GM18909 (cell line): ENCODE results near the gene ARHGEF10L.

ENCODE experiments used
- ATAC-seq: cut with Tn5 transposase; IDR thresholded peaks from one replicate; pipeline ENCODE4 v1.9.1; 2021; ENCODE audit warnings: mild to moderate bottlenecking; ENCODE audit not compliant: unreplicated experiment, poor library complexity

The ARHGEF10L gene

GRCh38 chr1:17586172-17586964, 46.9 kb downstream of the ARHGEF10L start:
- ATAC-seq = no peak

GRCh38 chr1:17587693-17588047, 48.2 kb downstream of the ARHGEF10L start:
- no peak for ATAC-seq

GRCh38 chr1:17588048-17588871, 48.8 kb downstream of the ARHGEF10L start:
- no peak for ATAC-seq

- ATAC-seq = no peak
These were observed 52.4 kb downstream of the ARHGEF10L start for GRCh38 chr1:17591814-17592430.

- ATAC-seq = no peak
These were observed 54.5 kb downstream of the ARHGEF10L start for GRCh38 chr1:17594026-17594425.

GRCh38 chr1:17594690-17595601, 55.4 kb downstream of the ARHGEF10L start:
- no peak for ATAC-seq

- ATAC-seq = no peak
These were observed 56.1 kb downstream of the ARHGEF10L start for GRCh38 chr1:17595602-17595925.

- ATAC-seq = no peak
These were observed 56.7 kb downstream of the ARHGEF10L start for GRCh38 chr1:17596186-17596585.

- no peak for ATAC-seq
These were observed 57.4 kb downstream of the ARHGEF10L start for GRCh38 chr1:17596651-17597509.

- ATAC-seq = no peak
These were observed 58.2 kb downstream of the ARHGEF10L start for GRCh38 chr1:17597651-17598050.

GRCh38 chr1:17598251-17598650, 58.8 kb downstream of the ARHGEF10L start:
- ATAC-seq = no peak

GRCh38 chr1:17599291-17599953, 59.9 kb downstream of the ARHGEF10L start:
- no peak for ATAC-seq

- no peak for ATAC-seq
These were observed 60.4 kb downstream of the ARHGEF10L start for GRCh38 chr1:17599954-17600300.

GRCh38 chr1:17600321-17600720, 60.8 kb downstream of the ARHGEF10L start:
- no peak for ATAC-seq

- ATAC-seq = no peak
These were observed 62.3 kb downstream of the ARHGEF10L start for GRCh38 chr1:17601643-17602382.

GRCh38 chr1:17603091-17603841, 63.8 kb downstream of the ARHGEF10L start:
- ATAC-seq = no peak

GRCh38 chr1:17605582-17606344, 66.3 kb downstream of the ARHGEF10L start:
- ATAC-seq = no peak
